ENCODE results near the gene HOXC6. TPM values are rescaled to one million over a fixed set of nuclear protein-coding genes. Genes with fewer than 3 reads are reported as not detected.
"Not testable (repeated sequence)": the region's sequence is repeated elsewhere in the genome, so short reads cannot be mapped to it uniquely, and the experiment has no call there.

The HOXC6 gene
- polyA plus RNA-seq, 3 donors = not detected

DNA sequence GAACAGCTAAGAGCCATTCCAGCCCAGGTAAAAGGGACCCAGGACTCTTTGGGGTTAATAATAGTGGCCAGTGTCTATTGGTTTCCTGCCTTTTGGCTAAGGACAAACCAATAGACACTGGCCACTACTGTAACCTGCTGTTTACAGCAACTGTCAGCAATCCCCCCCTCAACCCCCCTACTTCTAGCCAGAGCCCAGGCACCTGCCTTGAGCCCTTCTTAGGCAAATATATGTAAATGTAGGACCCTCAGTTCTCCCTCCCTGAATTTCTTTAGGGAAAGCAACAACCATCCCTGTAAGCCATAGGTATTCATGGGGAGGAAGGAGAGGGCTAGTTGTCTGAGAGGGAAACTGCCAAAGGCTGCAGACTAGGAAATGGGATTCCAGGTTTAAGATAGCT is 47.7 kb downstream of the HOXC6 start:
- TF ChIP-seq, protein P1, sequence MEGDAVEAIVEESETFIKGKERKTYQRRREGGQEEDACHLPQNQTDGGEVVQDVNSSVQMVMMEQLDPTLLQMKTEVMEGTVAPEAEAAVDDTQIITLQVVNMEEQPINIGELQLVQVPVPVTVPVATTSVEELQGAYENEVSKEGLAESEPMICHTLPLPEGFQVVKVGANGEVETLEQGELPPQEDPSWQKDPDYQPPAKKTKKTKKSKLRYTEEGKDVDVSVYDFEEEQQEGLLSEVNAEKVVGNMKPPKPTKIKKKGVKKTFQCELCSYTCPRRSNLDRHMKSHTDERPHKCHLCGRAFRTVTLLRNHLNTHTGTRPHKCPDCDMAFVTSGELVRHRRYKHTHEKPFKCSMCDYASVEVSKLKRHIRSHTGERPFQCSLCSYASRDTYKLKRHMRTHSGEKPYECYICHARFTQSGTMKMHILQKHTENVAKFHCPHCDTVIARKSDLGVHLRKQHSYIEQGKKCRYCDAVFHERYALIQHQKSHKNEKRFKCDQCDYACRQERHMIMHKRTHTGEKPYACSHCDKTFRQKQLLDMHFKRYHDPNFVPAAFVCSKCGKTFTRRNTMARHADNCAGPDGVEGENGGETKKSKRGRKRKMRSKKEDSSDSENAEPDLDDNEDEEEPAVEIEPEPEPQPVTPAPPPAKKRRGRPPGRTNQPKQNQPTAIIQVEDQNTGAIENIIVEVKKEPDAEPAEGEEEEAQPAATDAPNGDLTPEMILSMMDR (IDR thresholded peaks at IDR 0.05) = no peak
- Histone ChIP-seq H4K20me1 (ENCODE audit: insufficient read depth, low read length) (no peaks in the 10 kb centered on the region), H3K27me3 (ENCODE audit: control insufficient read depth in 2 of 2, insufficient read depth in 2 of 2, low read length in 2 of 2) (peaks cover 23 to 44% of the 10 kb centered on the region in 2 donors), H3K4me2 (replicated peaks; ENCODE audit: extremely low read depth, low read length, poor library complexity, severe bottlenecking) (no peak overlapping the region), H3K4me1 (ENCODE audit: control insufficient read depth in 1 of 2, insufficient read depth in 2 of 2, low read length in 2 of 2) (no peaks in the 10 kb centered on the region), H3K9ac (ENCODE audit: insufficient read depth, low read length, poor library complexity, severe bottlenecking) (no peak overlapping the region), H3K27ac (ENCODE audit: low read depth in 1 of 2, low read length in 2 of 2) (no peak overlapping the region), H3K9me3 (replicated peaks in 1 of 2; ENCODE audit: control insufficient read depth in 1 of 2, insufficient read depth in 1 of 2, low read length in 2 of 2) (no peaks in the 10 kb centered on the region), H2AFZ (ENCODE audit: insufficient read depth, low read depth, low read length, poor library complexity, severe bottlenecking) (no peak overlapping the region), H3K79me2 (ENCODE audit: insufficient read depth, low read length) (no peaks in the 10 kb centered on the region), H3K36me3 (replicated peaks in 1 of 2; ENCODE audit: control insufficient read depth in 1 of 2, insufficient read depth in 2 of 2, low read length in 2 of 2) (no peaks in the 10 kb centered on the region), H3K4me3 (replicated peaks in 1 of 3; ENCODE audit: low read depth in 2 of 3, low read length in 3 of 3) (no peak overlapping the region)
- no peak overlapping the region for H3K4me3 Mint-ChIP-seq
- no peak overlapping the region for H3K27ac Mint-ChIP-seq
- intact Hi-C loops (cut with micrococcal nuclease) = no loop called here
- H3K4me1 Mint-ChIP-seq = peaks cover 4% of the 10 kb centered on the region
- H3K36me3 Mint-ChIP-seq = no peaks in the 10 kb centered on the region
- H3K27me3 Mint-ChIP-seq (ENCODE audit: low read depth in 3 of 3) = peaks cover 35 to 53% (median 53%) of the 10 kb centered on the region in 3 donors
- no peaks in the 10 kb centered on the region for H3K9me3 Mint-ChIP-seq
- no peak for DNase-seq

DNA sequence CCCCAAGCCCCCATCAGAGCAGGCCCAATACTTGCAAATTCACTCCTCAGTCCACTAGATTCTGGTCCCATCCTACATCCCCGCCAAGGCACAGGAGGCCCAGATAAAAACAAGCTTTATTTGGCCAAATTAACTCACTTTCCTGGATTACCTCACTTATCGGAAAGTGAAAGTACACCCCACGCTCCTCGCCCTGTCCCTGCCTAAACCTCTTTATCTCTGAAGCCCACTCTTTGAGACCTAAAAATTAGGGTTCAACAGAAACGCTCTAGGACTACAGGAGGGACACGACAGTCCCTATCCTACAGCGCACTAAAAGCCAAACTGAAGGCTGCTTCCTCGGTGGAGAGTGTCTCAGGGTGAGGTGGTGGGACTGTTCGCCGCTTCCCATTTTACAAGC is 49.6 kb downstream of the HOXC6 start:
- 66% methylated on average over 4 of the region's 10 CpGs for WGBS (ENCODE audit: insufficient coverage)
- Mint-ChIP-seq H3K4me1 (peaks cover 17% of the 10 kb centered on the region), H3K27ac (peak overlapping the region in 1 of 7 donors; percentile 75), H3K4me3 (peak overlapping the region; percentile 17 to 76), H3K27me3 (ENCODE audit: low read depth in 3 of 3) (peaks cover 45 to 58% (median 56%) of the 10 kb centered on the region in 3 donors)
- H3K27ac ChIP-seq (ENCODE audit: low read depth in 1 of 2, low read length in 2 of 2); H2AFZ ChIP-seq (ENCODE audit: insufficient read depth, low read depth, low read length, poor library complexity, severe bottlenecking); DNase-seq; H3K9me3 ChIP-seq (replicated peaks in 1 of 2; ENCODE audit: control insufficient read depth in 1 of 2, insufficient read depth in 1 of 2, low read length in 2 of 2); H3K4me1 ChIP-seq (ENCODE audit: control insufficient read depth in 1 of 2, insufficient read depth in 2 of 2, low read length in 2 of 2); intact Hi-C loops (cut with micrococcal nuclease); H3K9me3 Mint-ChIP-seq; H3K36me3 Mint-ChIP-seq; H3K4me2 ChIP-seq (replicated peaks; ENCODE audit: extremely low read depth, low read length, poor library complexity, severe bottlenecking); H4K20me1 ChIP-seq (ENCODE audit: insufficient read depth, low read length); H3K79me2 ChIP-seq (ENCODE audit: insufficient read depth, low read length); H3K9ac ChIP-seq (ENCODE audit: insufficient read depth, low read length, poor library complexity, severe bottlenecking); H3K4me3 ChIP-seq (replicated peaks in 1 of 3; ENCODE audit: low read depth in 2 of 3, low read length in 3 of 3); H3K36me3 ChIP-seq (replicated peaks in 1 of 2; ENCODE audit: control insufficient read depth in 1 of 2, insufficient read depth in 2 of 2, low read length in 2 of 2): not testable (repeated sequence)
- peaks cover 14 to 47% of the 10 kb centered on the region in 2 donors for H3K27me3 ChIP-seq (ENCODE audit: control insufficient read depth in 2 of 2, insufficient read depth in 2 of 2, low read length in 2 of 2)

DNA sequence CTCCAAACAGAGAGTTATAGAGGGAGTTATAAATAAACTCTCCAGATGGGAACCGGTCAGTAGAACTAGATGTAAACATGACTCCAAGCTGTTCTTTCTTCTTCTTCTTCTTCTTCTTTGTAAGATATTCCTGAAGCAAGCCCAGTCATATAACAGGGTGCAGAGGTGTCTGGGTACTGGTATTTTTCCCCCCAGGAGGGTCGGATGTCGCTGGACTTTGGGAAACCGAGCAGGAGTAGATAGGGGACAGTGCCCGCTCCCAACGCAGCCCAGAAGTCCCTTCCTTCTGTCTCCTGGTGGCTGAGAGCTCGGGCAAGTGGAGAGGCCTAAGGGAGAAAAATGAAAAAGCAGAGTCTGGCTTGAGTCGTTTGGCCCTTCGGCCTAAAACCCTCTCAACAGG is 50.9 kb downstream of the HOXC6 start:
- H3K27ac ChIP-seq (ENCODE audit: low read depth in 1 of 2, low read length in 2 of 2); H3K4me1 ChIP-seq (ENCODE audit: control insufficient read depth in 1 of 2, insufficient read depth in 2 of 2, low read length in 2 of 2); H3K27ac Mint-ChIP-seq; intact Hi-C loops (cut with micrococcal nuclease); H3K36me3 ChIP-seq (replicated peaks in 1 of 2; ENCODE audit: control insufficient read depth in 1 of 2, insufficient read depth in 2 of 2, low read length in 2 of 2); H3K36me3 Mint-ChIP-seq; H3K9ac ChIP-seq (ENCODE audit: insufficient read depth, low read length, poor library complexity, severe bottlenecking); H3K9me3 ChIP-seq (replicated peaks in 1 of 2; ENCODE audit: control insufficient read depth in 1 of 2, insufficient read depth in 1 of 2, low read length in 2 of 2); H3K79me2 ChIP-seq (ENCODE audit: insufficient read depth, low read length); DNase-seq; H3K4me2 ChIP-seq (replicated peaks; ENCODE audit: extremely low read depth, low read length, poor library complexity, severe bottlenecking); H4K20me1 ChIP-seq (ENCODE audit: insufficient read depth, low read length); H2AFZ ChIP-seq (ENCODE audit: insufficient read depth, low read depth, low read length, poor library complexity, severe bottlenecking); H3K4me3 ChIP-seq (replicated peaks in 1 of 3; ENCODE audit: low read depth in 2 of 3, low read length in 3 of 3): not testable (repeated sequence)
- Mint-ChIP-seq H3K4me3 (peak overlapping the region in 1 of 2 donors; percentile 9), H3K4me1 (peaks cover 19% of the 10 kb centered on the region), H3K9me3 (peaks cover 0 to 11% (median 7%) of the 10 kb centered on the region in 7 donors), H3K27me3 (ENCODE audit: low read depth in 3 of 3) (peaks cover 53 to 66% (median 60%) of the 10 kb centered on the region in 3 donors)
- peaks cover 25 to 51% of the 10 kb centered on the region in 2 donors for H3K27me3 ChIP-seq (ENCODE audit: control insufficient read depth in 2 of 2, insufficient read depth in 2 of 2, low read length in 2 of 2)
- WGBS (ENCODE audit: insufficient coverage) = no CpG with 5 or more reads among the region's 9 CpGs

Data from CD14-positive monocyte (primary cell).